Esophagus squamous epithelium (tissue), 5 donors: ENCODE results near the gene DNAJC22. TPM values are rescaled to one million over a fixed set of nuclear protein-coding genes. Genes with fewer than 3 reads are reported as not detected.

Source experiments
- DNase-seq: peaks from one replicate; lab custom pipeline; 2025; lab: John Stamatoyannopoulos, UW
- H3K27ac ChIP-seq, 4 donors: fragments of 200-600 bp; sonication (generic); one replicate each; pipeline ENCODE4 v1.5.1; 2016 to 2019; ENCODE audit warnings: mild to moderate bottlenecking in 1 of 4
- H3K27me3 ChIP-seq, 4 donors: fragments of 200-600 bp; sonication (generic); 1 replicate in 3 of 4; 2 replicates in 1 of 4; pipeline versions ENCODE4 v1.5.1 to v1.6.0; 2017 to 2021; ENCODE audit warnings: antibody characterized with exemption in 1 of 4
- H3K36me3 ChIP-seq, 3 donors: fragments of 200-600 bp; sonication (generic); one replicate each; pipeline ENCODE4 v1.5.1; 2016 to 2019
- H3K4me1 ChIP-seq, 3 donors: fragments of 200-600 bp; sonication (generic); one replicate each; pipeline ENCODE4 v1.5.1; 2017 to 2019
- H3K4me3 ChIP-seq, 4 donors: fragments of 200-600 bp; sonication (generic); 1 replicate in 3 of 4; 2 replicates in 1 of 4; pipeline ENCODE4 v1.5.1; 2016 to 2019; ENCODE audit warnings: mild to moderate bottlenecking in 2 of 4, moderate library complexity in 1 of 4
- H3K9me3 ChIP-seq, 3 donors: fragments of 200-600 bp; sonication (generic); one replicate each; pipeline ENCODE4 v1.5.1; 2016 to 2019
- CTCF ChIP-seq, 6 experiments: fragments of 450-650 bp in 4 of 6; fragments of 200-600 bp in 2 of 6; sonication (generic) in 2 of 6; IDR thresholded peaks; one replicate each; pipeline ENCODE4 v1.5.1; 2016 to 2019; ENCODE audit warnings: antibody characterized with exemption in 6 of 6, mild to moderate bottlenecking in 4 of 6, moderate library complexity in 4 of 6
- POLR2A ChIP-seq, 4 donors: fragments of 450-650 bp; IDR thresholded peaks; one replicate each; pipeline ENCODE4 v1.6.1; 2017; ENCODE audit warnings: antibody characterized with exemption in 4 of 4, mild to moderate bottlenecking in 4 of 4, moderate library complexity in 3 of 4
- WGBS, 2 donors: methylation state at CpG; one replicate each; pipeline ENCODE4 v1.1.5; 2018; 5-methylcytosine and 5-hydroxymethylcytosine counted together
- intact Hi-C: fragments of 100-400 bp; cut with DNase I; formaldehyde crosslinking; loops from one replicate; pipeline ENCODE4 v1.15.0; 2022
- total RNA-seq, 4 donors: library from RNA; depleted of rRNA; stranded (reverse); fragments of >200 nt; gene quantifications; one replicate each; pipeline ENCODE4 v1.1.0, GENCODE V29; 2016
- donor health status: DM: yes; HTN: yes; CAD: no.

Gene DNAJC22
- under 1 TPM in 2 of 4 donors, not detected in 2; 0.18 to 0.53 TPM for total RNA-seq

- TF ChIP-seq POLR2A (IDR thresholded peaks at IDR 0.05), result no peak
- no peak for TF ChIP-seq CTCF (IDR thresholded peaks at IDR 0.05)
- peaks cover 16 to 100% (median 24%) of the 10 kb centered on the region in 4 donors for H3K27me3 ChIP-seq
- no peaks in the 10 kb centered on the region for H3K36me3 ChIP-seq
- H3K9me3 ChIP-seq, result no peaks in the 10 kb centered on the region
- H3K4me1 ChIP-seq, result peaks cover 47 to 61% (median 54%) of the 10 kb centered on the region in 3 donors
- 0 to 2% methylated on average over 1 to 17 of the region's 47 CpGs for WGBS, 2 donors
- no peak within 1 kb of the TSS for H3K27ac ChIP-seq
- no peak for DNase-seq
- H3K4me3 ChIP-seq, result peak within 1 kb of the TSS; percentile 21 to 62 (median 40)
- intact Hi-C loops, result no loop called here
Measured at GRCh38 chr12:49346659-49347310, at the start of gene DNAJC22. TSS of gene DNAJC22 (plus strand) at chr12:49346888. CDS start at chr12:49348873, 1,985 bp downstream.

- Histone ChIP-seq H3K27me3 (peaks cover 20 to 94% (median 35%) of the 10 kb centered on the region in 4 donors), H3K36me3 (no peaks in the 10 kb centered on the region), H3K9me3 (no peaks in the 10 kb centered on the region), H3K27ac (no peak overlapping the region), H3K4me1 (peaks cover 27 to 50% (median 31%) of the 10 kb centered on the region in 3 donors), H3K4me3 (peak overlapping the region in 2 of 4 donors; percentile 30 to 58)
- no peak for DNase-seq
- WGBS, 2 donors, result 0 to 17% methylated on average over 4 of the region's 8 CpGs
- TF ChIP-seq CTCF (IDR thresholded peaks at IDR 0.05) (no peak), POLR2A (IDR thresholded peaks at IDR 0.05) (no peak)
- intact Hi-C loops, result no loop called here
Measured at GRCh38 chr12:49297695-49298060, 49.0 kb upstream of the DNAJC22 start.

GRCh38 chr12:49298160-49298559, 48.5 kb upstream of the DNAJC22 start:
- H3K4me3 ChIP-seq, result no peak overlapping the region
- no peak for DNase-seq
- WGBS, 2 donors, result 53 to 59% methylated on average over 3 to 6 of the region's 6 CpGs
- peaks cover 20 to 98% (median 35%) of the 10 kb centered on the region in 4 donors for H3K27me3 ChIP-seq
- no peaks in the 10 kb centered on the region for H3K36me3 ChIP-seq
- intact Hi-C loops, result no loop called here
- no peak overlapping the region for H3K27ac ChIP-seq
- no peaks in the 10 kb centered on the region for H3K9me3 ChIP-seq
- H3K4me1 ChIP-seq, result peaks cover 22 to 45% (median 26%) of the 10 kb centered on the region in 3 donors
- peak in 1 of 6 experiments; percentile 6 for TF ChIP-seq CTCF (IDR thresholded peaks at IDR 0.05)
- TF ChIP-seq POLR2A (IDR thresholded peaks at IDR 0.05), result no peak

GRCh38 chr12:49301760-49302159, 44.9 kb upstream of the DNAJC22 start:
- TF ChIP-seq POLR2A (IDR thresholded peaks at IDR 0.05), result no peak
- TF ChIP-seq CTCF (IDR thresholded peaks at IDR 0.05), result no peak
- no peaks in the 10 kb centered on the region for H3K36me3 ChIP-seq
- no peak overlapping the region for H3K27ac ChIP-seq
- peaks cover 3 to 90% (median 20%) of the 10 kb centered on the region in 4 donors for H3K27me3 ChIP-seq
- DNase-seq, result no peak
- peaks cover 9 to 15% (median 11%) of the 10 kb centered on the region in 3 donors for H3K4me1 ChIP-seq
- H3K9me3 ChIP-seq, result no peaks in the 10 kb centered on the region
- 59 to 66% methylated on average over 4 of the region's 4 CpGs for WGBS, 2 donors
- H3K4me3 ChIP-seq, result no peak overlapping the region
- intact Hi-C loops, result no loop called here

GRCh38 chr12:49304161-49304560, 42.5 kb upstream of the DNAJC22 start:
- Histone ChIP-seq H3K27me3 (peaks cover 0 to 80% (median under 1%) of the 10 kb centered on the region in 4 donors), H3K4me1 (no peaks in the 10 kb centered on the region), H3K4me3 (no peak overlapping the region), H3K27ac (no peak overlapping the region), H3K36me3 (no peaks in the 10 kb centered on the region), H3K9me3 (no peaks in the 10 kb centered on the region)
- intact Hi-C loops, result no loop called here
- TF ChIP-seq CTCF (IDR thresholded peaks at IDR 0.05), result no peak
- TF ChIP-seq POLR2A (IDR thresholded peaks at IDR 0.05), result no peak
- 74 to 88% methylated on average over 2 of the region's 2 CpGs for WGBS, 2 donors
- DNase-seq, result no peak
